HG02943 (cell line): ENCODE data around the gene NECTIN1.
A peak's percentile ranks its signal among the peaks of the same experiment; 100 is the strongest.

Experiments used
- ATAC-seq: cut with Tn5 transposase; IDR thresholded peaks from one replicate; pipeline ENCODE4 v1.9.1; 2021; ENCODE audit warnings: mild to moderate bottlenecking, low read depth, moderate library complexity; ENCODE audit not compliant: unreplicated experiment

Gene NECTIN1

GRCh38 chr11:119737366-119738058, 8.5 kb upstream of the NECTIN1 start:
- ATAC-seq: no peak

GRCh38 chr11:119734788-119735187, 5.8 kb upstream of the NECTIN1 start:
- ATAC-seq: no peak

GRCh38 chr11:119730789-119731386, 1.9 kb upstream of the NECTIN1 start:
- ATAC-seq: no peak

- ATAC-seq: no peak
Observed at GRCh38 chr11:119729951-119730613, 1.1 kb upstream of the NECTIN1 start.

GRCh38 chr11:119729581-119729927, 554 bp upstream of the NECTIN1 start:
- peak; percentile 14 for ATAC-seq

- ATAC-seq: no peak
Observed at GRCh38 chr11:119728211-119728626, 781 bp downstream of the NECTIN1 start.

GRCh38 chr11:119727523-119728151, 1.4 kb downstream of the NECTIN1 start:
- ATAC-seq: no peak

- ATAC-seq: no peak
Observed at GRCh38 chr11:119726585-119727522, 2.1 kb downstream of the NECTIN1 start.

- no peak for ATAC-seq
Observed at GRCh38 chr11:119726150-119726553, 2.8 kb downstream of the NECTIN1 start.

- no peak for ATAC-seq
Observed at GRCh38 chr11:119724956-119725355, 4.0 kb downstream of the NECTIN1 start.

- no peak for ATAC-seq
Observed at GRCh38 chr11:119723952-119724325, 5.1 kb downstream of the NECTIN1 start.

GRCh38 chr11:119723243-119723951, 5.6 kb downstream of the NECTIN1 start:
- no peak for ATAC-seq

GRCh38 chr11:119722281-119722794, 6.7 kb downstream of the NECTIN1 start:
- ATAC-seq: no peak

GRCh38 chr11:119721129-119722120, 7.6 kb downstream of the NECTIN1 start:
- ATAC-seq: no peak

GRCh38 chr11:119720311-119720913, 8.6 kb downstream of the NECTIN1 start:
- ATAC-seq: no peak

- no peak for ATAC-seq
Observed at GRCh38 chr11:119717839-119718534, 11.0 kb downstream of the NECTIN1 start.
